ENCODE measurements around the gene RGPD8.

DNA sequence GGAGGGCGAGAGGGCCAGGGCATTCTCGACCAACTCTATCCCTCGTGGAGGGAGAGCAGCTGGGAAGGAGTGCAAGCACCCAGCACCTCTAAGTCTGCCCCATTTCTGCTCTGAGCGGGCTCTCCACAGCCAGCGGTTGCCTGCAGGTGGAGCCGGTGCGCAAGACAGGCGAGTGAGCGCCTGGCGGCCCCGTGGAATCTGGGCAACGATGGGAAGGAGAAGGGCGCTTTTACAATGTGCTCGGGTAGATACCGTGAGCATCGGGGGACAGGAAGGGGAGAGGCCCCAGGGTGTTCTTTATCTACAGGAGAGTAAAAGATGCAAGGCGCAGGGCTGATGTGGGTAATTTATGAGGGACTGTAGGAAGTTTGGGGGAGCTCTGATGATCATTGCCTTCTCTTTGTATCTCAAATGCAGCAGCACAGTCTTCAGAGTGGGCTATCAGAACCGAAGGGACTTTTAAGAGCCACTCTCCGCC is 47.6 kb upstream of the RGPD8 start:
- TF ChIP-seq CBX3 (IDR thresholded peaks at IDR 0.05; ENCODE audit: borderline replicate concordance, low read depth) (no peak), SP1 (IDR thresholded peaks at IDR 0.05; ENCODE audit: low read depth, low read length) (no peak), CHD4 (IDR thresholded peaks at IDR 0.05) (no peak), CTCF (IDR thresholded peaks at IDR 0.05 in 2 of 3, conservative IDR thresholded peaks at IDR 0.05 in 1 of 3; ENCODE audit: control insufficient read depth in 2 of 3, extremely low read depth in 1 of 3, insufficient read depth in 1 of 3, low read depth in 3 of 3, low read length in 3 of 3) (peak; percentile 85 to 96 (median 95)), RAD21 (IDR thresholded peaks at IDR 0.05; ENCODE audit: insufficient read depth, low read depth, low read length) (peak; percentile 83), BACH1 (IDR thresholded peaks at IDR 0.05; ENCODE audit: borderline replicate concordance) (no peak), JUND (IDR thresholded peaks at IDR 0.05; ENCODE audit: low read depth, low read length) (no peak)
- TF ChIP-seq, protein P1, sequence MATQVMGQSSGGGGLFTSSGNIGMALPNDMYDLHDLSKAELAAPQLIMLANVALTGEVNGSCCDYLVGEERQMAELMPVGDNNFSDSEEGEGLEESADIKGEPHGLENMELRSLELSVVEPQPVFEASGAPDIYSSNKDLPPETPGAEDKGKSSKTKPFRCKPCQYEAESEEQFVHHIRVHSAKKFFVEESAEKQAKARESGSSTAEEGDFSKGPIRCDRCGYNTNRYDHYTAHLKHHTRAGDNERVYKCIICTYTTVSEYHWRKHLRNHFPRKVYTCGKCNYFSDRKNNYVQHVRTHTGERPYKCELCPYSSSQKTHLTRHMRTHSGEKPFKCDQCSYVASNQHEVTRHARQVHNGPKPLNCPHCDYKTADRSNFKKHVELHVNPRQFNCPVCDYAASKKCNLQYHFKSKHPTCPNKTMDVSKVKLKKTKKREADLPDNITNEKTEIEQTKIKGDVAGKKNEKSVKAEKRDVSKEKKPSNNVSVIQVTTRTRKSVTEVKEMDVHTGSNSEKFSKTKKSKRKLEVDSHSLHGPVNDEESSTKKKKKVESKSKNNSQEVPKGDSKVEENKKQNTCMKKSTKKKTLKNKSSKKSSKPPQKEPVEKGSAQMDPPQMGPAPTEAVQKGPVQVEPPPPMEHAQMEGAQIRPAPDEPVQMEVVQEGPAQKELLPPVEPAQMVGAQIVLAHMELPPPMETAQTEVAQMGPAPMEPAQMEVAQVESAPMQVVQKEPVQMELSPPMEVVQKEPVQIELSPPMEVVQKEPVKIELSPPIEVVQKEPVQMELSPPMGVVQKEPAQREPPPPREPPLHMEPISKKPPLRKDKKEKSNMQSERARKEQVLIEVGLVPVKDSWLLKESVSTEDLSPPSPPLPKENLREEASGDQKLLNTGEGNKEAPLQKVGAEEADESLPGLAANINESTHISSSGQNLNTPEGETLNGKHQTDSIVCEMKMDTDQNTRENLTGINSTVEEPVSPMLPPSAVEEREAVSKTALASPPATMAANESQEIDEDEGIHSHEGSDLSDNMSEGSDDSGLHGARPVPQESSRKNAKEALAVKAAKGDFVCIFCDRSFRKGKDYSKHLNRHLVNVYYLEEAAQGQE (IDR thresholded peaks at IDR 0.05; ENCODE audit: low read depth, low read length) = no peak

All from GM12878 (cell line).